Heart left ventricle (tissue), 13 donors: ENCODE results near the gene IMMP2L.

ENCODE experiments used
- POLR2A ChIP-seq, 2 donors: fragments of 450-650 bp; IDR thresholded peaks; one replicate each; pipeline ENCODE4 v1.6.1; 2017; ENCODE audit warnings: antibody characterized with exemption in 2 of 2, mild to moderate bottlenecking in 2 of 2, moderate library complexity in 2 of 2
- TF ChIP-seq, protein P1 (sequence below), 12 donors: fragments of 200-600 bp; sonication (generic) in 4 of 12; IDR thresholded peaks; one replicate each; pipeline versions ENCODE4 v1.5.0 to v1.8.0; 2018 to 2022; ENCODE audit warnings: antibody characterized with exemption in 12 of 12, mild to moderate bottlenecking in 5 of 12
- donor health status: ischemic (EF 13 %, LVEDD 7.1; RV severe dilation, severe dysfunction).
- donor health status: DM: no; HTN: yes; CAD: no.
- donor health status: DM: no; HTN: no; CAD: no.
- donor health status: ischemic (EF 25% LVEDD 6.9; RV normal size, moderate dysfunction).
- donor health status: ischemic (EF 25% LVEDD 5.7; RV mildly dilated, moderate dysfunction).
- donor health status: ischemic (EF 35%, LVEDD 5.7; RV mildly dilated, moderate dysfunction).
- donor health status: nonischemic (EF 11% LVEDD 7.7; RV severe dilation, severe dysfunction).
- donor health status: DM: yes; HTN: yes; CAD: no.
- donor health status: PGD.
- donor health status: ischemic (EF 29% LVEDD 5.4; RV normal size, mild dysfunction).
- donor health status: nonischemic (EF 23%, LVEDD 6.1; RV moderate dilation, normal function).

DNA sequence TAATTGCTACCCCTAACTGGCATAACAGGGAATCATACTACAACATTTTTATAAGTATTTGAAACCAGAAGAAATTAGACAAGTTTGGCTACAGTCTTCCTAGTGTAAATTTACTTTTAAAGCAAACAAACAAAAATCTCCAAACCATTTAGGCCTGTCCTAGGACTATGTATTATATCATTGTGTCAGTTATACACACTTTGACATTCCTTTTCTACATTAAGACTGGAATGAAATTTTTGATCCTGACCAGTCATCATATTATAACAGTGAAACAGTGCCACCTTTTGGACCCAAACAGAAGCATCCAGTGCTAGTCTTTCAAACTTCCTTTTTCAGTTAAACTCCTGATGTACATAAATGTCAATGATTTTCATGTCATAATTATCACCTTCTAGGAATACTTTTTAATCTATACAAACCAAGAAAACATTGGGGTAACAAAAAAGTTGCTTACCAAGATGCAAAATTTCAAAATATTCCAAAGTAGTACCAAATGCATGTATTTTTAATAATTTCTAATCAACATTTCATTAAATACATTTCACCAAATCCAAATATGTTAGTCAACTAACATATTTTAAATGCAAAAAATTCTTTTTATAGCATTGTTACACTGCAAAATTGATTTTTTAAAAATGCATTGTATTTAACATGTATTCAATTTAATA is 75.7 kb downstream of the IMMP2L start:
- TF ChIP-seq, protein P1, sequence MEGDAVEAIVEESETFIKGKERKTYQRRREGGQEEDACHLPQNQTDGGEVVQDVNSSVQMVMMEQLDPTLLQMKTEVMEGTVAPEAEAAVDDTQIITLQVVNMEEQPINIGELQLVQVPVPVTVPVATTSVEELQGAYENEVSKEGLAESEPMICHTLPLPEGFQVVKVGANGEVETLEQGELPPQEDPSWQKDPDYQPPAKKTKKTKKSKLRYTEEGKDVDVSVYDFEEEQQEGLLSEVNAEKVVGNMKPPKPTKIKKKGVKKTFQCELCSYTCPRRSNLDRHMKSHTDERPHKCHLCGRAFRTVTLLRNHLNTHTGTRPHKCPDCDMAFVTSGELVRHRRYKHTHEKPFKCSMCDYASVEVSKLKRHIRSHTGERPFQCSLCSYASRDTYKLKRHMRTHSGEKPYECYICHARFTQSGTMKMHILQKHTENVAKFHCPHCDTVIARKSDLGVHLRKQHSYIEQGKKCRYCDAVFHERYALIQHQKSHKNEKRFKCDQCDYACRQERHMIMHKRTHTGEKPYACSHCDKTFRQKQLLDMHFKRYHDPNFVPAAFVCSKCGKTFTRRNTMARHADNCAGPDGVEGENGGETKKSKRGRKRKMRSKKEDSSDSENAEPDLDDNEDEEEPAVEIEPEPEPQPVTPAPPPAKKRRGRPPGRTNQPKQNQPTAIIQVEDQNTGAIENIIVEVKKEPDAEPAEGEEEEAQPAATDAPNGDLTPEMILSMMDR (IDR thresholded peaks at IDR 0.05), result peak; percentile 54 to 85 (median 72)
- TF ChIP-seq POLR2A (IDR thresholded peaks at IDR 0.05), result no peak
